SK-N-SH (cell line): ENCODE data around the gene SCD5.

ENCODE experiments used
- CTCF ChIP-seq: fragments of 200-600 bp; sonication (generic); IDR thresholded peaks from 2 replicates; pipeline ENCODE4 v1.6.1; 2017; ENCODE audit warnings: antibody characterized with exemption, mild to moderate bottlenecking, moderate library complexity
- EP300 ChIP-seq, 2 experiments: IDR thresholded peaks; 2 replicates each; pipeline versions ENCODE4 v1.4.0 to v1.6.1; 2012; ENCODE audit warnings: borderline replicate concordance in 1 of 2, low read depth in 1 of 2, low read length in 1 of 2
- GABPA ChIP-seq: IDR thresholded peaks from 2 replicates; pipeline ENCODE4 v1.4.0; 2012; ENCODE audit warnings: low read depth, mild to moderate bottlenecking
- IRF3 ChIP-seq: fragments of 150-350 bp; IDR thresholded peaks from 2 replicates; pipeline ENCODE4 v1.6.1; 2016; ENCODE audit warnings: mild to moderate bottlenecking, low read depth, low read length
- JUND ChIP-seq: IDR thresholded peaks from 2 replicates; pipeline ENCODE4 v1.4.0; 2012
- NRF1 ChIP-seq: IDR thresholded peaks from 2 replicates; pipeline ENCODE4 v1.6.1; 2012; ENCODE audit warnings: low read depth, mild to moderate bottlenecking, low read length
- POLR2AphosphoS5 ChIP-seq: IDR thresholded peaks from 2 replicates; pipeline ENCODE4 v1.6.1; 2012; ENCODE audit warnings: low read depth, low read length
- REST ChIP-seq: IDR thresholded peaks from 2 replicates; pipeline ENCODE4 v1.6.1; 2012; ENCODE audit warnings: mild to moderate bottlenecking, low read depth, low read length, moderate library complexity
- RFX5 ChIP-seq: IDR thresholded peaks from 2 replicates; pipeline ENCODE4 v1.6.1; 2012; ENCODE audit warnings: mild to moderate bottlenecking, improper control_type of control experiment, low read length
- TAF1 ChIP-seq: IDR thresholded peaks from 2 replicates; pipeline ENCODE4 v1.6.1; 2012; ENCODE audit warnings: low read depth, mild to moderate bottlenecking, low read length, moderate library complexity, borderline replicate concordance
- YY1 ChIP-seq: IDR thresholded peaks from 2 replicates; pipeline ENCODE4 v1.4.0; 2012; ENCODE audit warnings: low read depth, mild to moderate bottlenecking

- TF ChIP-seq REST: no peak
- no peak for TF ChIP-seq CTCF
- TF ChIP-seq POLR2AphosphoS5: no peak
- no peak for TF ChIP-seq GABPA
- TF ChIP-seq NRF1: no peak
- no peak for TF ChIP-seq EP300 (IDR thresholded peaks at IDR 0.05; ENCODE audit: borderline replicate concordance in 1 of 2, low read depth in 1 of 2, low read length in 1 of 2)
- TF ChIP-seq YY1: no peak
- no peak for TF ChIP-seq TAF1
- TF ChIP-seq JUND: no peak
- TF ChIP-seq IRF3: no peak
- no peak for TF ChIP-seq RFX5
Measured at GRCh38 chr4:82780170-82780751, 18.3 kb downstream of the SCD5 start.
